Fibroblast of lung (primary cell): ENCODE data around the gene ATP2B2. TPM values are rescaled to one million over a fixed set of nuclear protein-coding genes. Genes with fewer than 3 reads are reported as not detected.

ENCODE experiments used
- DNase-seq, 2 donors: peaks; one replicate each; pipeline versions ENCODE4 v3.0.0 to v3.0.0-alpha.2; 2010; ENCODE audit warnings: low read depth in 2 of 2
- H2AFZ ChIP-seq: 2 replicates; pipeline ENCODE4 v1.5.1; 2012; ENCODE audit warnings: low read length, control low read depth, inconsistent platforms
- H3K27ac ChIP-seq: 2 replicates; pipeline ENCODE4 v1.5.1; 2011; ENCODE audit warnings: low read length, control low read depth; ENCODE audit not compliant: insufficient read depth
- H3K27me3 ChIP-seq: 2 replicates; pipeline ENCODE4 v1.5.1; 2011; ENCODE audit warnings: mild to moderate bottlenecking, low read length; ENCODE audit not compliant: control insufficient read depth, insufficient read depth
- H3K36me3 ChIP-seq: 2 replicates; pipeline ENCODE4 v1.5.1; 2011; ENCODE audit warnings: low read length; ENCODE audit not compliant: control insufficient read depth, insufficient read depth
- H3K4me1 ChIP-seq: 2 replicates; pipeline ENCODE4 v1.5.1; 2011; ENCODE audit warnings: low read length; ENCODE audit not compliant: control insufficient read depth, insufficient read depth; ENCODE audit errors: extremely low read depth
- H3K4me2 ChIP-seq: 2 replicates; pipeline ENCODE4 v1.5.1; 2011; ENCODE audit warnings: low read length, control low read depth; ENCODE audit not compliant: insufficient read depth; ENCODE audit errors: extremely low read depth
- H3K4me3 ChIP-seq, 4 experiments: fragments of 200-600 bp in 1 of 4; sonication (generic) in 1 of 4; replicated peaks in 1 of 4; 2 replicates each; pipeline ENCODE4 v1.5.1; 2011 to 2016; ENCODE audit warnings: low read length in 4 of 4, low read depth in 3 of 4, mild to moderate bottlenecking in 3 of 4, control low read depth in 2 of 4, inconsistent platforms in 1 of 4, mixed read lengths in 1 of 4; ENCODE audit not compliant: insufficient read depth in 1 of 4; ENCODE audit errors: control extremely low read depth in 1 of 4
- H3K79me2 ChIP-seq: 2 replicates; pipeline ENCODE4 v1.5.1; 2012; ENCODE audit warnings: mild to moderate bottlenecking, low read length, inconsistent platforms; ENCODE audit not compliant: control insufficient read depth, insufficient read depth
- H3K9ac ChIP-seq: 2 replicates; pipeline ENCODE4 v1.5.1; 2011; ENCODE audit warnings: mild to moderate bottlenecking, low read length, control low read depth; ENCODE audit not compliant: insufficient read depth
- H3K9me3 ChIP-seq: 2 replicates; pipeline ENCODE4 v1.5.1; 2012; ENCODE audit warnings: low read depth, low read length; ENCODE audit not compliant: control insufficient read depth, insufficient read depth
- H4K20me1 ChIP-seq: 2 replicates; pipeline ENCODE4 v1.5.1; 2011; ENCODE audit warnings: low read length; ENCODE audit not compliant: control insufficient read depth, insufficient read depth; ENCODE audit errors: extremely low read depth
- EZH2 ChIP-seq: IDR thresholded peaks from 2 replicates; pipeline ENCODE4 v1.5.1; 2012; ENCODE audit warnings: low read length, control low read depth, mild to moderate bottlenecking; ENCODE audit errors: missing control alignments
- polyA plus RNA-seq, 2 donors: library from polyadenylated mRNA; depleted of rRNA in 1 of 2; stranded (reverse) in 1 of 2; unstranded in 1 of 2; fragments of >200 nt; gene quantifications; 2 replicates each; pipeline ENCODE4 v1.2.1, GENCODE V29; 2011 to 2012; ENCODE audit warnings: missing spikeins in 1 of 2
- total RNA-seq: library from RNA; depleted of rRNA; stranded (reverse); fragments of >200 nt; gene quantifications from 2 replicates; pipeline ENCODE4 v1.2.1, GENCODE V29; 2014
- TF ChIP-seq, protein P1 (sequence below), 2 donors: IDR thresholded peaks in 1 of 2; conservative IDR thresholded peaks in 1 of 2; 1 replicate in 1 of 2; 2 replicates in 1 of 2; pipeline ENCODE4 v1.5.1; 2011 to 2012; ENCODE audit warnings: low read length in 2 of 2, control low read depth in 1 of 2, inconsistent platforms in 1 of 2, low read depth in 1 of 2, mild to moderate bottlenecking in 1 of 2

The ATP2B2 gene
- total and polyA plus RNA-seq, 2 donors (not counting 1 experiment from before 2014, with no cell fraction given) = not detected

DNA sequence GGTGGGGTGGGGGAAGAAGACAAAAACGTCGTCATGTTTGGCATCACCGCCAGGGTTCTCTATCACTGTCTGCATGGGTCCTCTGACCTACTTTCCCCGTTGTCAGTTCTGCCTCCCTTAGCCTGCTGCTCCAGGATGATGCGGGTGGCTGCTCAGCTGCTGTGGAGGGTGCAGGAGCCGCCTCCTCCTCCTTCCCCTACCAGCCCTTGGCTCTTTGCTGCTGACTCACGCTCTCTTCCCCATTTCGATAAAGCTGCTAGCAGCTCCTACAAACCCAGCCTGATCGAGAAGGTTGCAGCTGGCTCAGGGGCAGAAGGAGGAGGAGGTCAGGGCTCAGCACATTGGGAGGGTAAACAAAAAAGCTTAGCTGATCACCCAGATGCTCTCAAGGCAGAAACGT, 135.0 kb downstream of the ATP2B2 start:
- Histone ChIP-seq H3K27ac (peak overlapping the region; percentile 2), H2AFZ (no peak overlapping the region), H4K20me1 (no peaks in the 10 kb centered on the region), H3K4me3 (no peak overlapping the region), H3K9ac (no peak overlapping the region), H3K27me3 (no peaks in the 10 kb centered on the region), H3K4me1 (peaks cover 25% of the 10 kb centered on the region), H3K36me3 (no peaks in the 10 kb centered on the region), H3K79me2 (no peaks in the 10 kb centered on the region), H3K4me2 (peak overlapping the region; percentile 54), H3K9me3 (no peaks in the 10 kb centered on the region)
- TF ChIP-seq, protein P1, sequence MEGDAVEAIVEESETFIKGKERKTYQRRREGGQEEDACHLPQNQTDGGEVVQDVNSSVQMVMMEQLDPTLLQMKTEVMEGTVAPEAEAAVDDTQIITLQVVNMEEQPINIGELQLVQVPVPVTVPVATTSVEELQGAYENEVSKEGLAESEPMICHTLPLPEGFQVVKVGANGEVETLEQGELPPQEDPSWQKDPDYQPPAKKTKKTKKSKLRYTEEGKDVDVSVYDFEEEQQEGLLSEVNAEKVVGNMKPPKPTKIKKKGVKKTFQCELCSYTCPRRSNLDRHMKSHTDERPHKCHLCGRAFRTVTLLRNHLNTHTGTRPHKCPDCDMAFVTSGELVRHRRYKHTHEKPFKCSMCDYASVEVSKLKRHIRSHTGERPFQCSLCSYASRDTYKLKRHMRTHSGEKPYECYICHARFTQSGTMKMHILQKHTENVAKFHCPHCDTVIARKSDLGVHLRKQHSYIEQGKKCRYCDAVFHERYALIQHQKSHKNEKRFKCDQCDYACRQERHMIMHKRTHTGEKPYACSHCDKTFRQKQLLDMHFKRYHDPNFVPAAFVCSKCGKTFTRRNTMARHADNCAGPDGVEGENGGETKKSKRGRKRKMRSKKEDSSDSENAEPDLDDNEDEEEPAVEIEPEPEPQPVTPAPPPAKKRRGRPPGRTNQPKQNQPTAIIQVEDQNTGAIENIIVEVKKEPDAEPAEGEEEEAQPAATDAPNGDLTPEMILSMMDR (conservative IDR thresholded peaks at IDR 0.05 in 1 of 2, IDR thresholded peaks at IDR 0.05 in 1 of 2; ENCODE audit: low read depth in 1 of 2, low read length in 2 of 2) = no peak
- TF ChIP-seq EZH2 = no peak
- peak; percentile 74 to 91 for DNase-seq

DNA sequence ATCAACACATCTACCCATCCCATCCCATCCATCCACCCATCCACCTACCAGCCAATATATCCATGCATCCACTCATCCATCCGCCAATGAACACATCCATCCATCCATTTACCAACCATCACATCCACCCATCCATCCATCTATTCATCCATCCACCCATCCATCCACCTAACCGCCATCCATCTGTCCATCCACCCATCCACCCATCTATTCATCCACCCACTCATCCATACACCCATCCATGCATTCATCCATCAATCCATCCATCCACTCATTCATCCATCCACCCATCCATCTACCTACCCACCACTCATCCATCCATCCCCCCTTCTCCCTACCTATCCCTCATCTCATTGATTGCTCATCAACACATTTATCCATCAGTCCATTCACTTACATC, 136.9 kb downstream of the ATP2B2 start:
- no peaks in the 10 kb centered on the region for H3K27me3 ChIP-seq
- H2AFZ ChIP-seq = no peak overlapping the region
- TF ChIP-seq, protein P1 (conservative IDR thresholded peaks at IDR 0.05 in 1 of 2, IDR thresholded peaks at IDR 0.05 in 1 of 2; ENCODE audit: low read depth in 1 of 2, low read length in 2 of 2) = no peak
- TF ChIP-seq EZH2 = no peak
- H3K9me3 ChIP-seq = no peaks in the 10 kb centered on the region
- peaks cover 25% of the 10 kb centered on the region for H3K4me1 ChIP-seq
- H3K36me3 ChIP-seq = no peaks in the 10 kb centered on the region
- no peak overlapping the region for H3K4me2 ChIP-seq
- no peak overlapping the region for H3K9ac ChIP-seq
- no peaks in the 10 kb centered on the region for H3K79me2 ChIP-seq
- no peak for DNase-seq
- no peaks in the 10 kb centered on the region for H4K20me1 ChIP-seq
- H3K4me3 ChIP-seq = no peak overlapping the region
- no peak overlapping the region for H3K27ac ChIP-seq

DNA sequence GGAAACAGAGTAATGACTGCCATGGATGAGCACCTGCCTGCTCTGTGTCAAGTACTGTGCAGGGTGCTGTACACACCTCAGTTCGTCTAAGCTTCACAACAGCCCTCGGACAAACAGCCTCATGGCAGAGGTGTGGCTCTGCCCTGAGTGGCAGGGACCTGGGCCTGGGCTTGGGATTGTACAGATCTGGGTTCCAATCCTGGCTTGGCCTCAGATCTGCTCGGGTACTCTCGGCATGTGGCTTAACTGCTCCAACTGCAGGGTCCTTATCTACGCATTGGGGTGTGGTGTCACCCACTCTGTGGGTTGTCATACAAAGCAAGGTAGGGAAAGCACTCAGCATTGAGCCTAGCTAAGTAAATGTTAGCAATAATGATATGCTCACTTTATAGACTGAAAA, 137.9 kb downstream of the ATP2B2 start:
- Histone ChIP-seq H3K27ac (peak overlapping the region; percentile 51), H3K9me3 (no peaks in the 10 kb centered on the region)

More for the DNA sequence above, 137.9 kb downstream of the ATP2B2 start:
- no peak for TF ChIP-seq EZH2
- TF ChIP-seq, protein P1 (conservative IDR thresholded peaks at IDR 0.05 in 1 of 2, IDR thresholded peaks at IDR 0.05 in 1 of 2; ENCODE audit: low read depth in 1 of 2, low read length in 2 of 2) = no peak
- Histone ChIP-seq H3K36me3 (no peaks in the 10 kb centered on the region), H4K20me1 (no peaks in the 10 kb centered on the region), H3K4me1 (peaks cover 25% of the 10 kb centered on the region), H3K4me3 (no peak overlapping the region), H3K79me2 (no peaks in the 10 kb centered on the region), H3K27me3 (no peaks in the 10 kb centered on the region), H2AFZ (no peak overlapping the region), H3K9ac (no peak overlapping the region), H3K4me2 (no peak overlapping the region)
- no peak for DNase-seq
